GM12878 (cell line): ENCODE data around the gene NPAS3. TPM values are rescaled to one million over a fixed set of nuclear protein-coding genes. Genes with fewer than 3 reads are reported as not detected.
A peak's percentile ranks its signal among the peaks of the same experiment; 100 is the strongest.

Source experiments
- ATAC-seq: fragments of 200-7000 bp; cut with Tn5 transposase; 3 replicates; pipeline ENCODE4 v1.9.1; 2020; ENCODE audit warnings: mild to moderate bottlenecking, moderate library complexity
- BruUV-seq: library from RNA; stranded (reverse); fragments of 400-500 nt; replicated peaks from 2 replicates; lab custom pipeline; 2021; lab: Mats Ljungman, UMichigan
- CTCF ChIA-PET: fragments of 300-600 bp; sonication (Branson Sonifier 250); formaldehyde crosslinking; extraction: SDS; loops from one replicate; lab custom pipeline; 2021; ENCODE audit warnings: inconsistent platforms; lab: Yijun Ruan, JAX
- POLR2A ChIA-PET: fragments of 350-600 bp; formaldehyde crosslinking; extraction: SDS; loops from one replicate; lab custom pipeline; 2021; ENCODE audit warnings: inconsistent platforms; lab: Charles Lee
- RAD21 ChIA-PET: fragments of 300-600 bp; sonication (Branson Sonifier 250); formaldehyde crosslinking; loops from one replicate; lab custom pipeline; 2023; ENCODE audit warnings: antibody characterized with exemption; ENCODE audit not compliant: unreplicated experiment; lab: Charles Lee
- SMC1A ChIA-PET: fragments of 300-600 bp; sonication (Branson Sonifier 250); formaldehyde crosslinking; loops from one replicate; lab custom pipeline; 2023; ENCODE audit not compliant: unreplicated experiment, uncharacterized antibody; lab: Charles Lee
- DNase-seq: peaks from one replicate; pipeline ENCODE4 v3.0.0-alpha.2; 2011; ENCODE audit warnings: low read depth, low spot score
- FAIRE-seq: peaks from 3 replicates; lab custom pipeline; 2011; peaks lifted over from hg19 to GRCh38; lab: Jason Lieb, UNC
- H2AFZ ChIP-seq: 2 replicates; pipeline ENCODE4 v1.6.0; 2011; ENCODE audit warnings: low read depth, low read length, control low read depth; ENCODE audit not compliant: control insufficient read depth
- H3K27ac ChIP-seq: 2 replicates; pipeline ENCODE4 v1.5.1; 2011; ENCODE audit warnings: control low read depth; ENCODE audit not compliant: control insufficient read depth, insufficient read depth
- H3K27me3 ChIP-seq, 2 experiments: replicated peaks in 1 of 2; 2 replicates each; pipeline versions ENCODE4 v1.6.0 to v1.6.1; 2011; ENCODE audit warnings: low read length in 1 of 2; ENCODE audit not compliant: control insufficient read depth in 2 of 2, insufficient read depth in 2 of 2
- H3K36me3 ChIP-seq, 2 experiments: 2 replicates each; pipeline ENCODE4 v1.5.1; 2011; ENCODE audit warnings: low read length in 1 of 2; ENCODE audit not compliant: control insufficient read depth in 2 of 2, insufficient read depth in 2 of 2
- H3K4me1 ChIP-seq: 2 replicates; pipeline ENCODE4 v1.6.1; 2011; ENCODE audit warnings: mild to moderate bottlenecking, low read length, moderate library complexity, mixed read lengths; ENCODE audit not compliant: control insufficient read depth, insufficient read depth
- H3K4me2 ChIP-seq: 2 replicates; pipeline ENCODE4 v1.6.0; 2011; ENCODE audit warnings: control low read depth; ENCODE audit not compliant: control insufficient read depth, insufficient read depth
- H3K4me3 ChIP-seq: fragments of 200-600 bp; sonication (generic); 2 replicates; pipeline ENCODE4 v1.5.1; 2016
- H3K79me2 ChIP-seq: 2 replicates; pipeline ENCODE4 v1.6.0; 2011; ENCODE audit warnings: low read length; ENCODE audit not compliant: control insufficient read depth, insufficient read depth
- H3K9ac ChIP-seq: 2 replicates; pipeline ENCODE4 v1.8.0; 2011; ENCODE audit warnings: low read length, control low read depth, mixed read lengths; ENCODE audit not compliant: control insufficient read depth, insufficient read depth
- H3K9me3 ChIP-seq: replicated peaks from 3 replicates; pipeline ENCODE4 v1.5.1; 2011; ENCODE audit warnings: mild to moderate bottlenecking, low read length; ENCODE audit not compliant: control insufficient read depth, insufficient read depth
- H4K20me1 ChIP-seq: 2 replicates; pipeline ENCODE4 v1.6.0; 2011; ENCODE audit not compliant: control insufficient read depth, insufficient read depth
- MTA3 ChIP-seq: IDR thresholded peaks from 2 replicates; pipeline ENCODE4 v1.6.1; 2012; ENCODE audit warnings: low read length, inconsistent platforms, borderline replicate concordance
- SMAD1 ChIP-seq: fragments of 450-650 bp; IDR thresholded peaks from 2 replicates; pipeline ENCODE4 v1.6.1; 2018; ENCODE audit warnings: mild to moderate bottlenecking, low read depth; ENCODE audit not compliant: partially characterized antibody
- TAF1 ChIP-seq: IDR thresholded peaks from 2 replicates; pipeline ENCODE4 v1.6.1; 2011; ENCODE audit warnings: mild to moderate bottlenecking, low read depth, low read length, borderline replicate concordance
- ZNF207 ChIP-seq: fragments of 450-650 bp; IDR thresholded peaks from 2 replicates; pipeline ENCODE4 v1.6.1; 2014; ENCODE audit warnings: antibody characterized with exemption, mild to moderate bottlenecking, borderline replicate concordance
- WGBS: methylation state at CpG from one replicate; pipeline ENCODE4 v1.1.6; 2016; ENCODE audit warnings: low lambda C conversion rate; ENCODE audit not compliant: insufficient replicate concordance, insufficient coverage; ENCODE audit errors: missing lambda C conversion rate; 5-methylcytosine and 5-hydroxymethylcytosine counted together
- in situ Hi-C: fragments of 300-500 bp; cut with MboI; formaldehyde crosslinking; loops from 9 replicates; pipeline ENCODE4 v1.14.3; 2018; ENCODE audit warnings: mixed read lengths
- intact Hi-C: fragments of 100-400 bp; cut with micrococcal nuclease; formaldehyde crosslinking; loops from one replicate; pipeline ENCODE4 v1.14.2; 2022; ENCODE audit not compliant: unreplicated experiment
- polyA plus RNA-seq, 11 experiments: library from polyadenylated mRNA; depleted of rRNA in 4 of 11; unstranded in 6 of 11; stranded (reverse) in 5 of 11; fragments of >200 nt; fragmentation: Nextera tagmentation in 4 of 11; fragmentation: Illumina TruSeq in 1 of 11; extraction: Ambion mirVana in 4 of 11; extraction: Trizol in 1 of 11; gene quantifications; 1 replicate in 1 of 11; 2 replicates in 10 of 11; pipeline versions ENCODE4 v1.2.1 to v1.2.3, GENCODE V29; 2011 to 2016; ENCODE audit warnings: inconsistent platforms in 2 of 11, missing spikeins in 2 of 11, low read depth in 1 of 11
- total RNA-seq, 4 experiments: library from RNA; depleted of rRNA in 3 of 4; stranded (reverse); fragments of >200 nt in 3 of 4; fragmentation: Illumina TruSeq in 1 of 4; extraction: Trizol in 1 of 4; gene quantifications; 2 replicates each; pipeline versions ENCODE4 v1.2.1 to v1.2.3, GENCODE V29; 2013 to 2021
- TF ChIP-seq, protein P1 (sequence below): IDR thresholded peaks from 2 replicates; pipeline ENCODE4 v1.6.1; 2011; ENCODE audit warnings: borderline replicate concordance, low read depth, mild to moderate bottlenecking, moderate library complexity, low read length; ENCODE audit not compliant: insufficient read depth, poor library complexity, severe bottlenecking

The NPAS3 gene
- total and polyA plus RNA-seq, 10 of the 15 experiments (the other 5 are each of a cell fraction or from before 2014, with no cell fraction given), result under 0.01 to 2.7 (median 0.03) TPM; not detected in 6

DNA sequence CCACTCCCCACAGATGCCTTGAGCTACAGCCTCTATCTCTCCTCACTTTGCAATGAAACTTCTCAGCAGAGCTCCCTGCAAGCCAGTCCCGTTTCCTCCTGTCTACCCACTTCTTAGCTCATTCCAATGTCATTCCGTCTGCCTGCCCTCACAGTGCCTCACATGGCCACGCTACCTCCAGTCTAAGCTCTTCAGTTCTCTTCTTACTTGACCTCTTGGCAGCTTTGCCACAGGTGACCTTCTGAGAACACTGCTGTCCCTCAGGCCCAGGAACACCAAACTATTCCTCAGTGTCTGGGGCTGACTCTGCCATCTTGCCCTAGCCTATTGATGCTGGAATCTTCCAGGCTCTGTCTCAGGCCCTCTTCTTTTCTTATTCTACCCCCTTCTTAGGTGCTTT lies 902.1 kb downstream of the NPAS3 start (continued):
- TF ChIP-seq ZNF207, result no peak
- TF ChIP-seq MTA3, result no peak

DNA sequence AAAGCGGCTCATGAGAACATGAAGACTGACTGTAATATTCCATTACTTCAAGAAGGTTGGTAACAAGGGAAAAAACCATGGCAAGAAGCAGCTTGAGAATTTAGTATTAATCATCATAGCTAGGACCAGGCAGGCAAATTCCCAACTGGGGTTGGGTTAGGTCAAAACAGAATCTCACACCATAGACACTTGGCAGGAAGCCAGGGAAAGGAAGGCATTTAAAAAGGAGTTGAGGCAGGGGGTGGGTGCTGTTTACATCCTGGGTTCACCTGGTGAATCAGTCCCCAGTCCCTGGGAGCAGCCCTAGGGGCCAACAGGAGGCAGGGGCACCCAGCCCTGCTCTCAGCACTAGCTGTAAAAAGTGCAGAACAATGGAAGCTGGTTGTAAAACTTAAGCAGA lies 903.6 kb downstream of the NPAS3 start:
- no peak overlapping the region for H3K27ac ChIP-seq
- no peak overlapping the region for H3K4me3 ChIP-seq
- DNase-seq (no peak), ATAC-seq (no peak)
- POLR2A ChIA-PET, result no interaction called here
- H3K9me3 ChIP-seq, result no peaks in the 10 kb centered on the region
- CTCF ChIA-PET, result interaction anchor here (0.8 to 21.4 kb wide), 15 partner anchors 10 to 482 kb away, joined by 3 to 809 read pairs (median 7); no protein-coding TSS in a partner anchor
- RAD21 ChIA-PET, result interaction anchor here (0.8 to 19.1 kb wide), 25 partner anchors 8 to 1267 kb away, joined by 3 to 466 read pairs (median 6); no protein-coding TSS in a partner anchor
- no peaks in the 10 kb centered on the region for H3K79me2 ChIP-seq
- H3K27me3 ChIP-seq, result peaks cover 0 to 3% of the 10 kb centered on the region in 2 experiments; a peak in 1 of 4 replicates
- intact Hi-C loops, result loop anchor here (10.0 kb wide), 1 partner anchor 113 kb away; the partner anchor contains the start of gene EGLN3
- TF ChIP-seq SMAD1, result peak; percentile 67
- TF ChIP-seq, protein P1, sequence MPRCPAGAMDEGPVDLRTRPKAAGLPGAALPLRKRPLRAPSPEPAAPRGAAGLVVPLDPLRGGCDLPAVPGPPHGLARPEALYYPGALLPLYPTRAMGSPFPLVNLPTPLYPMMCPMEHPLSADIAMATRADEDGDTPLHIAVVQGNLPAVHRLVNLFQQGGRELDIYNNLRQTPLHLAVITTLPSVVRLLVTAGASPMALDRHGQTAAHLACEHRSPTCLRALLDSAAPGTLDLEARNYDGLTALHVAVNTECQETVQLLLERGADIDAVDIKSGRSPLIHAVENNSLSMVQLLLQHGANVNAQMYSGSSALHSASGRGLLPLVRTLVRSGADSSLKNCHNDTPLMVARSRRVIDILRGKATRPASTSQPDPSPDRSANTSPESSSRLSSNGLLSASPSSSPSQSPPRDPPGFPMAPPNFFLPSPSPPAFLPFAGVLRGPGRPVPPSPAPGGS, result no peak
- TF ChIP-seq TAF1, result no peak
- TF ChIP-seq, all 136 proteins: peak for 1
- H3K4me2 ChIP-seq, result no peak overlapping the region
- SMC1A ChIA-PET, result interaction anchor here (0.7 to 17.6 kb wide), 30 partner anchors 8 to 1131 kb away, joined by 3 to 668 read pairs (median 5); no protein-coding TSS in a partner anchor
- H3K36me3 ChIP-seq, result no peaks in the 10 kb centered on the region
- no peak overlapping the region for H2AFZ ChIP-seq
- WGBS, result 5% methylated on average over 1 of the region's 1 CpG
- in situ Hi-C loops, result no loop called here
- no peak for FAIRE-seq
- no peak overlapping the region for H3K9ac ChIP-seq
- H4K20me1 ChIP-seq, result no peaks in the 10 kb centered on the region
- BruUV-seq, result no TSS peak
- H3K4me1 ChIP-seq, result no peaks in the 10 kb centered on the region
